SK-N-SH (cell line): Measurements from ENCODE around the gene FAM204A.

ENCODE experiments used
- CHD2 ChIP-seq: fragments of 150-350 bp; IDR thresholded peaks from 2 replicates; pipeline ENCODE4 v1.6.1; 2018; ENCODE audit warnings: low read length; ENCODE audit not compliant: partially characterized antibody
- CTCF ChIP-seq: fragments of 200-600 bp; sonication (generic); IDR thresholded peaks from 2 replicates; pipeline ENCODE4 v1.6.1; 2017; ENCODE audit warnings: antibody characterized with exemption, mild to moderate bottlenecking, moderate library complexity
- SMC3 ChIP-seq: IDR thresholded peaks from 2 replicates; pipeline ENCODE4 v1.6.1; 2012; ENCODE audit warnings: low read depth, low read length, improper control_type of control experiment
- TF ChIP-seq, protein P1 (sequence below): fragments of 150-350 bp; IDR thresholded peaks from 2 replicates; pipeline ENCODE4 v1.6.1; 2017; ENCODE audit warnings: antibody characterized with exemption, low read length, low read depth, borderline replicate concordance
- TF ChIP-seq, protein P2 (sequence below): IDR thresholded peaks from 2 replicates; pipeline ENCODE4 v1.4.0; 2012; ENCODE audit warnings: low read depth, borderline replicate concordance

DNA sequence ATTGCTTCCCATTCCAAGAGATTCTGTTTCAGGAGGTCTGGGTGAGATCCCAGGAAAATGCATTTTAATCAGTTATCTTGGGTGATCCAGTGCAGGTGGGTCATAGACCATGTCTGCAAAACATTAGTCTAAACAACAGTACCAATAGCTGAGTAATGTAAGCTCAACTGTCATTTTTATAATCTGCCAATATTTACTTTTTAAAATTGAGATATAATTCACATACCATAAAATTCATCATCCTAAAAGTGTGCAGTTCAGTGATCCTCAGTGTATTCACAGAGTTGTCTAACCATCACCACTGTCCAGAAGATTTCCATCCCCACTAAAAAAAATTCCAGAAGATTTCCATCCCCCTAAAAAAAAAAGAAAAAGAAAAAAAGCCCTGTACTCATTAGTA is 51.0 kb downstream of the FAM204A start:
- TF ChIP-seq, protein P1, sequence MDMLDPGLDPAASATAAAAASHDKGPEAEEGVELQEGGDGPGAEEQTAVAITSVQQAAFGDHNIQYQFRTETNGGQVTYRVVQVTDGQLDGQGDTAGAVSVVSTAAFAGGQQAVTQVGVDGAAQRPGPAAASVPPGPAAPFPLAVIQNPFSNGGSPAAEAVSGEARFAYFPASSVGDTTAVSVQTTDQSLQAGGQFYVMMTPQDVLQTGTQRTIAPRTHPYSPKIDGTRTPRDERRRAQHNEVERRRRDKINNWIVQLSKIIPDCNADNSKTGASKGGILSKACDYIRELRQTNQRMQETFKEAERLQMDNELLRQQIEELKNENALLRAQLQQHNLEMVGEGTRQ = no peak
- TF ChIP-seq CTCF = no peak
- TF ChIP-seq, protein P2, sequence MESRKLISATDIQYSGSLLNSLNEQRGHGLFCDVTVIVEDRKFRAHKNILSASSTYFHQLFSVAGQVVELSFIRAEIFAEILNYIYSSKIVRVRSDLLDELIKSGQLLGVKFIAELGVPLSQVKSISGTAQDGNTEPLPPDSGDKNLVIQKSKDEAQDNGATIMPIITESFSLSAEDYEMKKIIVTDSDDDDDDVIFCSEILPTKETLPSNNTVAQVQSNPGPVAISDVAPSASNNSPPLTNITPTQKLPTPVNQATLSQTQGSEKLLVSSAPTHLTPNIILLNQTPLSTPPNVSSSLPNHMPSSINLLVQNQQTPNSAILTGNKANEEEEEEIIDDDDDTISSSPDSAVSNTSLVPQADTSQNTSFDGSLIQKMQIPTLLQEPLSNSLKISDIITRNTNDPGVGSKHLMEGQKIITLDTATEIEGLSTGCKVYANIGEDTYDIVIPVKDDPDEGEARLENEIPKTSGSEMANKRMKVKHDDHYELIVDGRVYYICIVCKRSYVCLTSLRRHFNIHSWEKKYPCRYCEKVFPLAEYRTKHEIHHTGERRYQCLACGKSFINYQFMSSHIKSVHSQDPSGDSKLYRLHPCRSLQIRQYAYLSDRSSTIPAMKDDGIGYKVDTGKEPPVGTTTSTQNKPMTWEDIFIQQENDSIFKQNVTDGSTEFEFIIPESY = no peak
- TF ChIP-seq SMC3 = no peak
- no peak for TF ChIP-seq CHD2
